Fibroblast of the aortic adventitia (primary cell): ENCODE measurements around the gene CEP152. TPM values are rescaled to one million over a fixed set of nuclear protein-coding genes. Genes with fewer than 3 reads are reported as not detected.

ENCODE experiments used
- DNase-seq: peaks from one replicate; pipeline ENCODE4 v3.0.0-alpha.2; 2010; ENCODE audit warnings: low read depth
- H3K4me3 ChIP-seq: 2 replicates; pipeline ENCODE4 v1.5.1; 2011; ENCODE audit warnings: low read depth, mild to moderate bottlenecking, control low read depth, low read length, moderate library complexity
- total RNA-seq: library from RNA; depleted of rRNA; stranded (reverse); fragments of >200 nt; gene quantifications from 2 replicates; pipeline ENCODE4 v1.2.3, GENCODE V29; 2012; ENCODE audit warnings: low replicate concordance
- TF ChIP-seq, protein P1 (sequence below): IDR thresholded peaks from 2 replicates; pipeline ENCODE4 v1.5.1; 2011; ENCODE audit warnings: mild to moderate bottlenecking, low read length, control low read depth, inconsistent platforms; ENCODE audit not compliant: insufficient read depth

Gene CEP152
- total RNA-seq, 1 donor: 14.4 TPM

DNA sequence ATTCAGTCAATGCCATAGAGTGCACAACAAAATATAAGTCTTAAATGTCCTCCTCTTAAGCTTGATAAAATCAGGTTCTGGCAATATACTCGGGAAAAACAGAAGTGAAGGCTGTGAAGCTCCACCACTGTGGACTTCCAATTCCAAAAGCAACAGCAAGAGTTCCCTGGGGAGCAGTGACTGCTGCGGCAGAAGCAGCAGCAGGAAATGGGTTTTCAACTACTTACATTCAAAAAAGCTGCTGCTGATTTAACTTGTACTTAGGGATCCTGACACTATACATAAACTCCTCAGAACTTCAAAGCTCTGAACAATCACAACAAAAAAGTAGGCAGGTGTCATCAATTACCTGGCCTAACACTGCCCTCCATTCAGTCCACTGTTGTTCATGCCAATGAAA lies 4.7 kb downstream of the CEP152 start:
- no peak overlapping the region for H3K4me3 ChIP-seq
- TF ChIP-seq, protein P1, sequence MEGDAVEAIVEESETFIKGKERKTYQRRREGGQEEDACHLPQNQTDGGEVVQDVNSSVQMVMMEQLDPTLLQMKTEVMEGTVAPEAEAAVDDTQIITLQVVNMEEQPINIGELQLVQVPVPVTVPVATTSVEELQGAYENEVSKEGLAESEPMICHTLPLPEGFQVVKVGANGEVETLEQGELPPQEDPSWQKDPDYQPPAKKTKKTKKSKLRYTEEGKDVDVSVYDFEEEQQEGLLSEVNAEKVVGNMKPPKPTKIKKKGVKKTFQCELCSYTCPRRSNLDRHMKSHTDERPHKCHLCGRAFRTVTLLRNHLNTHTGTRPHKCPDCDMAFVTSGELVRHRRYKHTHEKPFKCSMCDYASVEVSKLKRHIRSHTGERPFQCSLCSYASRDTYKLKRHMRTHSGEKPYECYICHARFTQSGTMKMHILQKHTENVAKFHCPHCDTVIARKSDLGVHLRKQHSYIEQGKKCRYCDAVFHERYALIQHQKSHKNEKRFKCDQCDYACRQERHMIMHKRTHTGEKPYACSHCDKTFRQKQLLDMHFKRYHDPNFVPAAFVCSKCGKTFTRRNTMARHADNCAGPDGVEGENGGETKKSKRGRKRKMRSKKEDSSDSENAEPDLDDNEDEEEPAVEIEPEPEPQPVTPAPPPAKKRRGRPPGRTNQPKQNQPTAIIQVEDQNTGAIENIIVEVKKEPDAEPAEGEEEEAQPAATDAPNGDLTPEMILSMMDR: no peak
- DNase-seq: peak; percentile 49

DNA sequence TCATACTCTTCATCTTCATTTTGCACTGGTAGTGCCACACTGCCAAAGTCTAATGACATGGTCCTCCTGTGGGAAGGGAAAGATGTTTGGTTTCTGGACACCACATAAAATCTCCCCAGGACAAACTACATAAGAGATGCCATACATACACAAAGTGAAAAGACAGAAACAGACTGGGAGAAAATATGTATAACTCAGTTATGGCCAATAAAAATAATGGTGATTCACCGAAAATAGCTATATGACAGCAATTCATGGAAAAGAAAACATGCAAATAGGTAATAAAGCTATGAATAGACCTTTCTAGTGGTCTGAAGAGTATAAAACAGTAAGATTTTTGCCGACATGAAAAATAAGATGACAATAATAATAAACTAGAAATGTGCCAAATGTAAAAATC lies 5.3 kb downstream of the CEP152 start:
- TF ChIP-seq, protein P1: no peak
- DNase-seq: no peak
- H3K4me3 ChIP-seq: no peak overlapping the region

DNA sequence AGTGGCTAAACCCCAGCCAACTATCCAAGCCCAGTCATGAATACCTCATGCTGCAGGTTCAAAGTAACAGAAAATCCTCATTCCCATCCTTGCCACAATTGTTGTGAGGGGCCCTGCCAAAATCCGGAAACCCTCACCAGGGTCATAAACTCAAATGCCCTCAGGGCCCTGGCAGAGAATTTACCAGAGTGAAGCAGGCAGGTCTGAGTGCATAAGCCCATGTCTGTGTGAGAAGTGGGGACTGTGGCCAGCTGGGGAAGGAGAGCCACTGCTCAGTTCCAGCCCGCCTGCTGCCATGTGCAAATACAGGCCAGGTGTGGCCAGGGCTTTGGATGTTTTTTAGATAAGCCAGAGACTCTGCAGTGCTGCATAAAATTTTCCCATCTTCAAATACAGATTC lies 7.0 kb downstream of the CEP152 start:
- H3K4me3 ChIP-seq: no peak overlapping the region
- no peak for DNase-seq
- TF ChIP-seq, protein P1: no peak

DNA sequence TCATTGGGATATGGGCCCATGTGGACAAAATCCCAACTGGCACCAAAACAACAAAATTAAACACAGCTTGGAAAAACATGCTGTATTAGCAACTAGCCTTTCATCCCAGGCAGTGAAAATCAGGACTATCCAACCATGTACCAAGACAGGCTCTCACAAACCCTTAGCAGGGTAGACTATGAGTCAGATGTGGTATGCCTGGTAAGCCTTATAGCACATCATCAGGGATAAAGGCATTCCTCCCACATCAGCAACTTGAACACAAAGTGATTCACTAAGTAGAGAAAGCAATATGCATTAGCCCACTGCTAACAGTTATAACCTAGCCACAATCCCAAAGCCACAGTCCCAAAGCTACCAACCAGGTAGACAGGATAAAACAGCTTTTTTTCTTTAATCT lies 8.0 kb downstream of the CEP152 start:
- TF ChIP-seq, protein P1: no peak
- DNase-seq: peak; percentile 91
- H3K4me3 ChIP-seq: no peak overlapping the region

DNA sequence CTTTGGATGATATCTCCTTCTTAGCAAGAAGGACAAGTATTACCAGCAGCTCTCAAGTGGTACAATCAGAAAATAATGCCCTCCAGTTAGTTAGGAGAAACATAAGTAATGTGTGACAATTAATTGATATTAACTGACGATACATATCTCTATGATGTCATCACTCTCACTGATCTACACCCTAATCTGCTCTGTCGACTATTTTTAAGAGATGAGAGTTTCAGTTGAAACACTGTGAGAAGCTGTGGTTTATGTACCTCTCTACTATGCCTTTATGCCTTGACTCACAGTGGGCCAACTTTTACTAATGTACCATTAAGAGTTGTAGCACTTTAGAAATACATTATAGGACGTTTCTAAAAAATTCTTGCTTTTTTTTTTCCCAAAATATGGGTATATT lies 8.6 kb downstream of the CEP152 start:
- H3K4me3 ChIP-seq: no peak overlapping the region
- no peak for DNase-seq
- TF ChIP-seq, protein P1: no peak

DNA sequence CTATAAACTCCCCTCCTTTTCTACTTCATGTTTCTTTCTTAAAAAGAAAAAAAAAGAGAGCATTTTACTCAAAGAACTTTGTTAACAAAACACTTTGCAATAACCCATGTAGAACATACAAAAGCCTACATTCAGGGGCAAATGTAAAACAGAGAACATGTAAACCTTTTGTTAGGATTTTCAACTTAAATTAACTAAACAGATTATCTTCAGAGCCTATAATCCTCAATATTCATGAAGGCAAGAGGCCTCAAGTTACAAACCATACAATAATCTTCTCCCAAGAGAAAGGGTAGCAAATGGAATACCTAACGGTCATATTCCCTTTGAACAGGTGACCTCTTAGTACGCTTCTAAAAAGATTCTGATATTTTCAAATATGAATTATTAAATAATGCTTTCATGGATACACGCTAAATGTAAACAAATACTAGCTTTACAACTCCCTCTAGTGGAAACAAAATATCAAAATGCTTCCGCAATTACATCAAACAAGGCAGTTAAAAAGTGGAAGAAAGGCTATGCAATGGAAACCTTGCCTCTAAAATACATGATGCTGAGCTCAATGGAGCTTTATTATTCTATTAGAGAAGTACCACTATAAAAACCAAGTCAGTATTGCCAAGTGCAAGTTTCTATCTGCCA lies 9.9 kb downstream of the CEP152 start:
- H3K4me3 ChIP-seq: no peak overlapping the region
- peak; percentile 79 for DNase-seq
- TF ChIP-seq, protein P1: peak; percentile 53

DNA sequence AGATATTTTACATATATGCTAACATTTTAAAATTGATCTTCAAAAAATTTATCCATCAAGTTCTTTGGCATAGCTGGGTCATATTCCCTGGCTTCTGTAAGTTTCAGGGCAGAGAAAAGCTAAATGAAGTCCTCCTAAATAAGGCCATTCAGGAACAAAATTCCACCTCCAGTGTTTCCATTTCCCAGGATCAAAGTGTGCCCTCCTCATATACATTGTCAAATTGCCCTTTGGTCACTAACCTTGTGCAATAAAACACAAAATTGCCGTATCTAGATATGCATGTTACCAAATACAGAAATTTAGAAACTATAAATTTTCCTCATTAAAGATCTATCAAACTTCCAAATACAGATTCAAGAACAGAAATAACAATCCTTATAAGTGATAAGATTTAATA lies 10.6 kb downstream of the CEP152 start:
- no peak overlapping the region for H3K4me3 ChIP-seq
- no peak for DNase-seq
- TF ChIP-seq, protein P1: no peak
